NCI-H2227 (cell line): ENCODE measurements around the gene SEC61A1.
A peak's percentile ranks its signal among the peaks of the same experiment; 100 is the strongest.

ENCODE experiments used
- DNase-seq: peaks from one replicate; lab custom pipeline; 2025; ENCODE audit not compliant: unreplicated experiment; lab: John Stamatoyannopoulos, UW

Gene SEC61A1

DNA sequence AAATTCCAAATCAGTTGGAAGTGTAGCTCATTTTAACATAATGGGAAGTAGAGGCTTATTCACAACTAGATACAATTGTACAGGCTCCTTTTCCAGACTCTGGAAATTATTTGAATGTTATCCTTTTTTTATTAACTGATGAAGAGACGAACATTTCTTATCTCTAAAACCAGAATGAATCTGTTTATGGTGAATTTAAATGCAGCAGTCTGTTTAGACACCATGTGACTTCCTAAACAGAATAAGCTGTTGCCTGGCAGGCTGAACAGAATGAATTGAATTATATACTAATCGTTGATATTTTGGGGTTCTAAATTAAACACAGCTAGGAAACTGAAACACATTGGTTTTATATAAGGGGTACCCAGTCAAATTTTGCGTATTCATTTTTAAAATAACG, 4.0 kb downstream of the SEC61A1 start:
- no peak for DNase-seq

DNA sequence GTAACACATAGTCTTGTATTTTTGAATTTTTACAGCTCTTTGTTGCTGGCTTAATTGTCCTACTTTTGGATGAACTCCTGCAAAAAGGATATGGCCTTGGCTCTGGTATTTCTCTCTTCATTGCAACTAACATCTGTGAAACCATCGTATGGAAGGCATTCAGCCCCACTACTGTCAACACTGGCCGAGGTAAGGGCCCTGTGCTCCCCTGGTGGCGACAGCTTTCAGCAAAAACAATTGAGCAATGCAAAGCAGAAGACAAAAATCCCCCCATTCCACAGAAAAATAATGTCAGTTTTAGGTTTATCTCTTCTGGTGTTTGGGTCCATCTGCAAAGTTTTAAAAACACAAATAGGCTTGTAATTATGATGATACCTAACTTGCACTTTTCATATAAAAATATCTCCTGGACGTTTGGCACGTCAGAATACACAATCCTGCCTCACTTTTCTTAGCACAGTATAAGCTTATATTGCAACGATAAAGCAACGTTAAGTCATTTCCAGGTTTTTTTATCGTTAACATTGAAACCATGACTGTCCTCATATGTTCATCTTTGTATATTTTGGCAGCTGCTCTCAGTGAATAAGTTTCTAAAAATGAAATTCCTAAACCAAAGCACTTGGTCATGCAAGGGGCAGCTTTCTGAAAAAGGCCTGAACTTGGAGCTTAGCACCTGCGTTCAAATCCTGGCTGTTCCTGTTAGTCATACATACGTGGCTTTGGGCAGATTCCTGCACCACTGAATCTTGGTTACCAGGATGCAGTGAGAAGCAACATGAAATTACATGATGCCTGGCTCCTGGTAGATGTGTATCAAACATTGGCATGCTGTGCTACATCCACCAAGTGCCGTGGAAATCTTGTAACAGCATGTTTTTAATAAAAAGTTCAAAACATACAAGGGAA, 8.5 kb downstream of the SEC61A1 start:
- no peak for DNase-seq

DNA sequence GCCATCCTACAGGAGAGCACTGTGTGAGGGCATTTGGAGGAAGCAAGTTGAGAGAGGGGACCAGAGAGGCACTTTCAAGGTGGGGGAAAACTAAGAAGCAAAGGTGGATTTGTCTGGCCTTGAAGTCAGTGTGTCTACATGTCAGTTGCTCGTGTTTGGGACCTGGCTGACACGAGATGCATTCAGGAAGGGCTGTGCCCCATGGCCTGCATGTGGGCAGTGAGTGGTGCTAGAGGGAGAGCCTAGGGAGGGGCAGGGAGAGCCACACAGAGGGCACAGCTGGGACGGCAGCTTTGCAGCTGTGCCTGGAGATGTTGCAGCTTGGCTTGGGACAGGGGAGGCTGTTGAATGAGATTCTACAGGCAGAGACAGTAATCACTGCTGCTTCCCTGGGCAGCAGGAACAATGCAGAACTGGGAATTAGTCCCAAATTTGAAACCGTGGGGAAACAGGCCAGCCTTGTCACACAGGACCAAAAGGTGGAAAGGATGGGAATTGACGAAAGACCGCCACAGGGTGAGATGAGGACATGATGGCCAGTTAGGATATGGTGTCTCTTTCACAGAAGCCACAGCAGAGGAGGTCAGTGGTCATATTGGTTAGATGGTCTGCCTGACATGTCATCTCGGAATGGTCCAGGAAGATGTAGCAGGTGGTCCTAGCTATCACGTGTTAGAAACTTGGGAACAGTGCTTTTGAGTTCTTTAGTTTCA, 10.0 kb downstream of the SEC61A1 start:
- DNase-seq: no peak

DNA sequence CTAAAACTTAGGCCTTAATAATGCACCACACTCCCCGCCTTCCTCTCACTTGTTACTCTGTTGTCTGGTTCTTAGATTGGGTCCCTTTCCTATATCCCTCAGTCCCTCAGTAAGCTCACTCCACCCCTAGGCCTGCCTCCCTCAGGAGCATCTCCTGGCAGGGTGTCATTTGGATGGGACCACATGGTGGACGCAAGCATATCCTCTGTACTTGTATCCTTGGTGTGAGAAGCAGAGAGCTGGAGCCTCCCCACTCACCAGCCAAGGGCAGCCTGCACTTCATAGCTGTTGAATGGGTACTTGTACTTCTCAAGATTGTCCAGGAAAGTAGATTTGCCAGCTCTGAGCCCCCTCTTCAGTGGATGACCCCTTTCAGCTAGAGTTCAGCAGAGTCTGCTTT, 11.6 kb downstream of the SEC61A1 start:
- no peak for DNase-seq

- no peak for DNase-seq
These were observed 12.7 kb downstream of the SEC61A1 start for GRCh38 chr3:128064962-128065361.

- DNase-seq: no peak
These were observed 13.9 kb downstream of the SEC61A1 start for GRCh38 chr3:128066114-128066513.

- DNase-seq: no peak
These were observed 14.4 kb downstream of the SEC61A1 start for GRCh38 chr3:128066676-128067075.

DNA sequence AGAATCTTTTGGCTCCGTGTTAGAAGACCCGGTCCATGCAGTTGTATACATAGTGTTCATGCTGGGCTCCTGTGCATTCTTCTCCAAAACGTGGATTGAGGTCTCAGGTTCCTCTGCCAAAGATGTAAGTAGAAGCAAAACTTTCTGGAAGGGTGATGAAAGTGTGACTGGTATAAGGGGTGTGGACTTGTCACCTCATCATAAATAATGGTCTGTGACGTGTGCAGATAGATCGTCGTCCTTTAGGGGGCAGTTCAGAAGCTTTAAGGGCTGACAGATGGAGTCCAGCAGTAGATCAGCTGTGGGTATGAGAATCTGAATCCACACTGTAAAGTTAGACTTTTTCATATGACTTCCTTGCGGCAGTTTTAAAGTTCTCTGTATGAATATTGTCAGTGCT, 15.3 kb downstream of the SEC61A1 start:
- DNase-seq: no peak

- DNase-seq: peak; percentile 36
These were observed 16.0 kb downstream of the SEC61A1 start for GRCh38 chr3:128068156-128068620.

DNA sequence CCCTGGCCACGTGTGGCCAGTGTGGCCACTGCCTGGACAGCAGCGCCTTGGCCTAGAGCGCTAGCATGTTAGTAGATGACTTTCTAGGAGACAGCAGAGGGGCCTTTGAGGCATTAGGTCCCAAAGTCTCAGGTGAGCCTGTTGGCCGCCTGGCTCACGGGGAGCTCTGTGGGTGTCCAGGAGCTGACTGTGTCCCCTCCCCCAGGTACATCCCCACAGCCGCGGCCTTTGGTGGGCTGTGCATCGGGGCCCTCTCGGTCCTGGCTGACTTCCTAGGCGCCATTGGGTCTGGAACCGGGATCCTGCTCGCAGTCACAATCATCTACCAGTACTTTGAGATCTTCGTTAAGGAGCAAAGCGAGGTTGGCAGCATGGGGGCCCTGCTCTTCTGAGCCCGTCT, 17.0 kb downstream of the SEC61A1 start:
- no peak for DNase-seq

DNA sequence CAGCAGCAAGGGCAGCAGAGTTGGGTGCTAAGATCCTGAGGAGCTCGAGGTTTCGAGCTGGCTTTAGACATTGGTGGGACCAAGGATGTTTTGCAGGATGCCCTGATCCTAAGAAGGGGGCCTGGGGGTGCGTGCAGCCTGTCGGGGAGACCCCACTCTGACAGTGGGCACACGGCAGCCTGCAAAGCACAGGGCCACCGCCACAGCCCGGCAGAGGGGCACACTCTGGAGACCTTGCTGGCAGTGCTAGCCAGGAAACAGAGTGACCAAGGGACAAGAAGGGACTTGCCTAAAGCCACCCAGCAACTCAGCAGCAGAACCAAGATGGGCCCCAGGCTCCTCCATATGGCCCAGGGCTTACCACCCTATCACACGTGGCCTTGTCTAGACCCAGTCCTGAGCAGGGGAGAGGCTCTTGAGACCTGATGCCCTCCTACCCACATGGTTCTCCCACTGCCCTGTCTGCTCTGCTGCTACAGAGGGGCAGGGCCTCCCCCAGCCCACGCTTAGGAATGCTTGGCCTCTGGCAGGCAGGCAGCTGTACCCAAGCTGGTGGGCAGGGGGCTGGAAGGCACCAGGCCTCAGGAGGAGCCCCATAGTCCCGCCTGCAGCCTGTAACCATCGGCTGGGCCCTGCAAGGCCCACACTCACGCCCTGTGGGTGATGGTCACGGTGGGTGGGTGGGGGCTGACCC, 18.8 kb downstream of the SEC61A1 start:
- no peak for DNase-seq

DNA sequence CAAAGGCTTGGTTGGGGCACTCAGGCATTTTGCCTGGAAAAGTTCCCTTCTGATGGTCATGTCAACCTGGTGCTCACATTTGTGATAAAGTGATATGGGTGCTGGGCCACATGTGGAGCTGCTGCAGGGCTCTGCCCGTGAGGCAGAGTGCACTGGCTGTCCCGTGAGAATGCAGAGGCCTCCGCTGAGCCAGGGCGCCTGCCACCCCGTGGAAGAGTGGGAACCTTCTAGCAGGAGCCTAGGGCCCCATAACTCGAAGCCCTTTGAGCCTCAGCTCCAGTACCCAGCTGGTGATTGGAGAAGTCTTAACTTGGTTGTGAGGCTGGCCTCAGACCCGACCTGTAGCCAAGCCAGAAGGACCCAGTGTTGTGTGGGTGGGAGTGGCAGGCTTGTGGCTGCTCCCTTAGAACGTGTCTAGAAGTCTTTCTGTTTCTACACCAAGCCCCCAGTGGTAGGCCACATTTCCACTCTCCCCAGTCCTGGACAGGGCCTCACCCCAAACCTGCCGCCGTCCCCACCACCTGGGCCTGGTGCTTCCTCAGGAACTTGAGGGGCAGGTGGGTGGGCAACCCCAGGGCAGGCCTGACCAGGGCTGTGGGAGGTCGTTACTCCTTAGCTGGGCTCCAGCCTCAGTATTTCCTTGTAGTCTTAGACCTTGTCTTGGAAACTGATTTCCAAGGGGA, 19.7 kb downstream of the SEC61A1 start:
- DNase-seq: no peak

GRCh38 chr3:128072454-128073184, 20.4 kb downstream of the SEC61A1 start:
- DNase-seq: no peak

DNA sequence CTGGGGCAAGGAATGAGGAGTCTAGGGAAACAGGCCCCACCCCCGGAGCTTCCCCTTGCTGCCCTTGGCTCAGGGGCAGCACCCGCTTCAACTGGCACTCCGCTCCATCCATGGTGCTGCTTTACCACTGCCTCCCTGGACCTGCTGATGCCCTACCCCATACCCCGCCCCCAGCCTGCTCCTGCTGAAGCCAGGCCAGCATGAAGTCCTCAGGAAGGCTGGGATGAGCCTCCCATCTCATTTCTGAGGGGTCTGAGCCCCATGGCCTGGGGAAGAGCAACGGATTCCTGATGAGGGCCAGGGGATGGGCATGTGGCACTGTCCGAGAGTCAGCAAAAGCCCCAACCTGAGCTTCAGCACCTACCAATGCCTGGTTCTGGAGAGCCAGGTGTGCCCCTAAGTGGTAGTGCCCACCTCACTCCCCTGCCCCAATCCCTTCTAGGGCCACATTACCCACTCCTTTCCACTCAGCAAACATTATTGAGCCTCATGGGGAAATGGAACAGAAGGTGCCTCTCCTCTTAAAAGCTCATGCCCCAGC, 21.0 kb downstream of the SEC61A1 start:
- no peak for DNase-seq

DNA sequence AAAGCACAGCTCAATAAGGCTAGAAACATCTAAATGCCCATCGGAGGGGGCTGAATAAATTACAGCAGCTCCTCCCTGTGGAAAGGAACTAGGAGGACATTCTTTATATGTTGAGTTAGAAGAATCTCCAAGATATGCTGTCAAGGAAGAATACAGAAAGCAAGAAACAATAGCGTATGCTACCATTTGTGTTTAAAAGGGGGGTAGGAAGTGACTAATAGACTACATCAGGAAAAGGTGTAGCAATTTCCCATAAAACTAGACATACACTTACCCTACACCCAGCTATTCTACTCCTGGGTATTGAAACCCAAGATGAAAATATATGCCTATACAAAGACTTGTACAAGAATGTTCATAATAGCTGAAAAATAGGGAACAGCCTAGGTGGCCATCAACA, 21.6 kb downstream of the SEC61A1 start:
- DNase-seq: no peak

DNA sequence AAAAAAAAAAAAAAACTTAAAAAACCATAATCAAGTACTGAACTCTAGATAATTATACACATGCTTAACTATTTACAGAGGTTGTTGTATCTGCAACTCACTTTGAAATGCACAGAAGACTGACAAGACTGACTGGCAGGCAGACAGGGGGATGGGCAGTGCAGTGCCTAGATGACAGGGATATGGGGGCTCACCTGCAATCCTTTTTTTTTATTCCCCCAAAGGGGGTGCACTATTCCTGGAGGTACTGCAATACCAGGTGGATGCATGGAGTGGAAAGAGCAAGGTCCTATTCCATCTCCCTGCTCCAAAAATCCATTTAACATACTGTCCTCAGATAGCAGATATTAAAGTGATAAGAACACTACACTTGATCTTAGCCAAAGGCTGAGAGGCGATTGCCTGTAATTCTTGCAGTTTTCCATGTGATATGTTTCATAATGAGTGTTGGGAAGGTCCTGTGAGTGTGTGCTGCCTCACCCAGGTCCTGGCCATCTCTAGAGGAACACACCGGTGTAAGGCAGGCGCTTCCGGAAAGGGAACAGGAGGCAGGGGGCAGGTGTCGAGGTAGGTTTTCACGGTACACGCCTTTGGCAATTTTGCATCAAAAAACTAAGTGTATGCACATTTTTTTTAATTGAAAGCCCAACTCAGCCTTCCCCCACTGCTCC, 22.7 kb downstream of the SEC61A1 start:
- no peak for DNase-seq

GRCh38 chr3:128075522-128076482, 23.6 kb downstream of the SEC61A1 start:
- DNase-seq: no peak

DNA sequence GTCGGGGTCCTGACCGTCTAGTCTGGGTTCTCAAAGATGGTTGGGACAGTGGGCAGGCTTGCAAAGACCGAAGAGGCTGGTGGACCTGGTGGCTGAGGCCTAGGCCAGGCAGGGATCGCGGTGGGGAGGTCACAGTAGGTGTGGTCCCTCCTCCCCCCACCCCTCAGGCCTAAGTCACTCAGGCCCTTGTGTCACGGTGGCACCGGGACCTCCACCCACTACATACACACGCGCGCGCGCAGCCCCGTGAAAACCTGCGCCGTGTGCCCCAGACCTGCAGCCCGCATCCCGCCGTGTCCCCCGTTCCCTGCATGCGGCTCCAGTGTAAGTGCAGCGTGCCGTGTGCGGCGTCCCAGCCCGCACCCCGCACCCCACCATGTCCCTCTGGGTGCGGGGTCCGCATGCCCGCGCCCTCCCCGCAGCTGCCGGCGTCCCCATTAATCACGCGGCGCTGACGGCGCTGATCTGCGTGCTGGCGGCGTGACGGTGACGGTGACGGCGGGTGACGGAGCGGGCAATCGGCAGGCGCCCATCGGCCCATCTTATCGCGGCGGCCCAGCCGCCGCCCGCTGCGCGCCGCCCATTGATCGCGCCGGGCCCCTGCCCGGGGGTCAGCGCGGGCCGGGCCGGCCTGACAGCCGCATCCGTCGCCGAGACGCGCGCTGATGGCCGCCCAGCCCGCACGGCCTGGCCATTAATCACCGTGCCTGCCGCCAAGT, 24.4 kb downstream of the SEC61A1 start:
- DNase-seq: no peak
